ENCODE results near the gene VHLL. TPM values are rescaled to one million over a fixed set of nuclear protein-coding genes. Genes with fewer than 3 reads are reported as not detected.
"Not testable (repeated sequence)": the region's sequence is repeated elsewhere in the genome, so short reads cannot be mapped to it uniquely, and the experiment has no call there.

The VHLL gene
- total RNA-seq, 1 experiment from 2014 or later, result not detected

- no peaks in the 10 kb centered on the region for H3K9me3 ChIP-seq
- Mint-ChIP-seq H3K27me3 (ENCODE audit: insufficient read depth, unreplicated experiment) (no peaks in the 10 kb centered on the region), H3K9me3 (ENCODE audit: unreplicated experiment) (no peaks in the 10 kb centered on the region), H3K27ac (ENCODE audit: unreplicated experiment) (peak overlapping the region; percentile 75), H3K4me1 (ENCODE audit: low read depth, unreplicated experiment) (no peaks in the 10 kb centered on the region), H3K4me3 (ENCODE audit: unreplicated experiment) (peak overlapping the region; percentile 97), H3K36me3 (ENCODE audit: insufficient read depth, unreplicated experiment) (peaks cover 59% of the 10 kb centered on the region)
- ChIA-PET POLR2A (interaction anchor here (0.5 to 1.0 kb wide), 4 partner anchors 55 to 225 kb away, joined by 3 to 6 read pairs (median 3); partner anchors contain the start of gene SMG5), CTCF (interaction anchor here (0.6 to 1.8 kb wide), 4 partner anchors 108 to 1474 kb away, joined by 3 to 7 read pairs (median 3); no protein-coding TSS in a partner anchor)
- intact Hi-C loops (cut with micrococcal nuclease; ENCODE audit: unreplicated experiment), result loop anchor here (1.0 kb wide), 2 partner anchors 19 to 56 kb away; partner anchors contain the start of gene SMG5
- H3K27me3 ChIP-seq (replicated peaks; ENCODE audit: control insufficient read depth, insufficient read depth, low read length), result no peaks in the 10 kb centered on the region
- H3K4me1 ChIP-seq, result no peaks in the 10 kb centered on the region
- no peak for TF ChIP-seq CTCF (IDR thresholded peaks at IDR 0.05; ENCODE audit: insufficient read depth in 1 of 2, low read depth in 1 of 2, low read length in 1 of 2, severe bottlenecking in 1 of 2, unreplicated experiment in 1 of 2)
- H3K4me3 ChIP-seq (ENCODE audit: low read depth, low read length), result peak overlapping the region; percentile 90
- peaks cover 2% of the 10 kb centered on the region; the same call in 1 of the 2 replicates for H3K36me3 ChIP-seq (ENCODE audit: control insufficient read depth, insufficient read depth, low read length)
- BruUV-seq (replicated peaks), result no TSS peak
- no peak for DNase-seq
Observed at GRCh38 chr1:156337888-156338179, 38.7 kb upstream of the VHLL start.

- Histone ChIP-seq H3K4me3 (ENCODE audit: low read depth, low read length) (peak overlapping the region; percentile 90), H3K27me3 (replicated peaks; ENCODE audit: control insufficient read depth, insufficient read depth, low read length) (no peaks in the 10 kb centered on the region), H3K36me3 (ENCODE audit: control insufficient read depth, insufficient read depth, low read length) (peaks cover 2% of the 10 kb centered on the region; the same call in 1 of the 2 replicates), H3K9me3 (no peaks in the 10 kb centered on the region), H3K4me1 (no peaks in the 10 kb centered on the region)
- TF ChIP-seq CTCF (IDR thresholded peaks at IDR 0.05; ENCODE audit: insufficient read depth in 1 of 2, low read depth in 1 of 2, low read length in 1 of 2, severe bottlenecking in 1 of 2, unreplicated experiment in 1 of 2), result no peak
- intact Hi-C loops (cut with micrococcal nuclease; ENCODE audit: unreplicated experiment), result no loop called here
- no peak for DNase-seq
- Mint-ChIP-seq H3K4me1 (ENCODE audit: low read depth, unreplicated experiment) (no peaks in the 10 kb centered on the region), H3K4me3 (ENCODE audit: unreplicated experiment) (peak overlapping the region; percentile 97), H3K9me3 (ENCODE audit: unreplicated experiment) (no peaks in the 10 kb centered on the region), H3K36me3 (ENCODE audit: insufficient read depth, unreplicated experiment) (peaks cover 65% of the 10 kb centered on the region), H3K27me3 (ENCODE audit: insufficient read depth, unreplicated experiment) (no peaks in the 10 kb centered on the region), H3K27ac (ENCODE audit: unreplicated experiment) (peak overlapping the region; percentile 75)
- ChIA-PET POLR2A (interaction anchor here (0.6 to 1.0 kb wide), 4 partner anchors 55 to 224 kb away, joined by 3 to 6 read pairs (median 3); partner anchors contain the start of genes PMF1 and SMG5), CTCF (interaction anchor here (0.7 to 1.8 kb wide), 3 partner anchors 109 to 257 kb away, joined by 3 to 7 read pairs (median 3); no protein-coding TSS in a partner anchor)
- BruUV-seq (replicated peaks), result TSS peak; percentile 45
Observed at GRCh38 chr1:156337052-156337887, 38.2 kb upstream of the VHLL start.

- Mint-ChIP-seq H3K4me3 (ENCODE audit: unreplicated experiment) (peak overlapping the region; percentile 97), H3K27ac (ENCODE audit: unreplicated experiment) (peak overlapping the region; percentile 75), H3K36me3 (ENCODE audit: insufficient read depth, unreplicated experiment) (peaks cover 75% of the 10 kb centered on the region), H3K4me1 (ENCODE audit: low read depth, unreplicated experiment) (no peaks in the 10 kb centered on the region), H3K27me3 (ENCODE audit: insufficient read depth, unreplicated experiment) (no peaks in the 10 kb centered on the region), H3K9me3 (ENCODE audit: unreplicated experiment) (no peaks in the 10 kb centered on the region)
- no peak for TF ChIP-seq CTCF (IDR thresholded peaks at IDR 0.05; ENCODE audit: insufficient read depth in 1 of 2, low read depth in 1 of 2, low read length in 1 of 2, severe bottlenecking in 1 of 2, unreplicated experiment in 1 of 2)
- no peaks in the 10 kb centered on the region for H3K4me1 ChIP-seq
- no peaks in the 10 kb centered on the region for H3K9me3 ChIP-seq
- H3K27me3 ChIP-seq (replicated peaks; ENCODE audit: control insufficient read depth, insufficient read depth, low read length), result no peaks in the 10 kb centered on the region
- intact Hi-C loops (cut with micrococcal nuclease; ENCODE audit: unreplicated experiment), result no loop called here
- no peak for DNase-seq
- BruUV-seq (replicated peaks), result no TSS peak
- ChIA-PET POLR2A (interaction anchor here (0.8 kb wide), 1 partner anchor 124 kb away, joined by 3 read pairs; the partner anchor contains the start of gene PMF1), CTCF (interaction anchor here (1.8 kb wide), 1 partner anchor 110 kb away, joined by 7 read pairs; no protein-coding TSS in a partner anchor)
- peaks cover 2% of the 10 kb centered on the region; the same call in 1 of the 2 replicates for H3K36me3 ChIP-seq (ENCODE audit: control insufficient read depth, insufficient read depth, low read length)
- H3K4me3 ChIP-seq (ENCODE audit: low read depth, low read length), result peak overlapping the region; percentile 90
Observed at GRCh38 chr1:156336242-156336641, 37.1 kb upstream of the VHLL start.

GRCh38 chr1:156323179-156323578 is 24.1 kb upstream of the VHLL start:
- CTCF ChIA-PET; H3K27ac Mint-ChIP-seq (ENCODE audit: unreplicated experiment); H3K4me1 ChIP-seq; POLR2A ChIA-PET; H3K27me3 ChIP-seq (replicated peaks; ENCODE audit: control insufficient read depth, insufficient read depth, low read length); H3K4me3 Mint-ChIP-seq (ENCODE audit: unreplicated experiment); H3K4me1 Mint-ChIP-seq (ENCODE audit: low read depth, unreplicated experiment); H3K27me3 Mint-ChIP-seq (ENCODE audit: insufficient read depth, unreplicated experiment); H3K36me3 ChIP-seq (ENCODE audit: control insufficient read depth, insufficient read depth, low read length); H3K9me3 ChIP-seq; H3K9me3 Mint-ChIP-seq (ENCODE audit: unreplicated experiment); BruUV-seq (replicated peaks); H3K4me3 ChIP-seq (ENCODE audit: low read depth, low read length); DNase-seq; intact Hi-C loops (cut with micrococcal nuclease; ENCODE audit: unreplicated experiment): not testable (repeated sequence)
- H3K36me3 Mint-ChIP-seq (ENCODE audit: insufficient read depth, unreplicated experiment), result peaks cover 87% of the 10 kb centered on the region

Measured in Caco-2 (cell line).